PC-3 (cell line): ENCODE measurements around the gene DTD1. TPM values are rescaled to one million over a fixed set of nuclear protein-coding genes. Genes with fewer than 3 reads are reported as not detected.
A peak's percentile ranks its signal among the peaks of the same experiment; 100 is the strongest.

Experiments
- ATAC-seq: fragments of 200-7000 bp; cut with Tn5 transposase; 2 replicates; pipeline ENCODE4 v1.9.1; 2020; ENCODE audit warnings: mild to moderate bottlenecking, moderate library complexity
- BruUV-seq: library from RNA; stranded (reverse); fragments of 400-500 nt; replicated peaks from 2 replicates; lab custom pipeline; 2021; lab: Mats Ljungman, UMichigan
- CTCF ChIA-PET: fragments of 300-600 bp; sonication (Branson Sonifier 250); formaldehyde crosslinking; loops from one replicate; lab custom pipeline; 2022; ENCODE audit warnings: antibody characterized with exemption; lab: Charles Lee
- POLR2A ChIA-PET: fragments of 300-600 bp; sonication (Branson Sonifier 250); formaldehyde crosslinking; loops from one replicate; lab custom pipeline; 2022; ENCODE audit warnings: antibody characterized with exemption; ENCODE audit not compliant: unreplicated experiment; lab: Charles Lee
- DNase-seq: peaks from one replicate; pipeline ENCODE4 v3.0.0-alpha.2; 2015
- H2AFZ ChIP-seq: fragments of 300-600 bp; sonication (generic); 2 replicates; pipeline ENCODE4 v1.6.0; 2016; ENCODE audit warnings: antibody characterized with exemption, low read length
- H3F3A ChIP-seq: fragments of 300-600 bp; sonication (generic); one replicate; pipeline ENCODE4 v1.6.0; 2017; ENCODE audit warnings: antibody characterized with exemption, low read length, control low read depth, mild to moderate bottlenecking; ENCODE audit not compliant: unreplicated experiment
- H3K27ac ChIP-seq: fragments of 300-600 bp; sonication (generic); 2 replicates; pipeline ENCODE4 v1.5.1; 2016; ENCODE audit warnings: mild to moderate bottlenecking, low read length
- H3K27me3 ChIP-seq: fragments of 300-600 bp; sonication (generic); 2 replicates; pipeline ENCODE4 v1.6.1; 2016; ENCODE audit warnings: low read length, mixed read lengths
- H3K36me3 ChIP-seq: fragments of 300-600 bp; sonication (generic); 2 replicates; pipeline ENCODE4 v1.6.1; 2016; ENCODE audit warnings: low read depth, mixed run types, low read length, mixed read lengths
- H3K4me1 ChIP-seq: fragments of 300-600 bp; sonication (generic); 2 replicates; pipeline ENCODE4 v1.5.1; 2016; ENCODE audit warnings: low read length; ENCODE audit not compliant: insufficient read depth
- H3K4me2 ChIP-seq: fragments of 300-600 bp; sonication (generic); 2 replicates; pipeline ENCODE4 v1.6.0; 2016; ENCODE audit warnings: low read length
- H3K4me3 ChIP-seq: fragments of 300-600 bp; sonication (generic); 2 replicates; pipeline ENCODE4 v1.5.1; 2016; ENCODE audit warnings: mild to moderate bottlenecking, low read length, mixed read lengths
- H3K79me2 ChIP-seq: fragments of 300-600 bp; sonication (generic); 2 replicates; pipeline ENCODE4 v1.6.1; 2017; ENCODE audit warnings: low read length, mixed read lengths
- H3K9ac ChIP-seq: fragments of 300-600 bp; sonication (generic); 2 replicates; pipeline ENCODE4 v1.6.0; 2016; ENCODE audit warnings: mild to moderate bottlenecking, low read length
- H3K9me2 ChIP-seq: fragments of 300-600 bp; sonication (generic); replicated peaks from 2 replicates; pipeline ENCODE4 v1.6.1; 2016; ENCODE audit warnings: mixed run types, low read length, mixed read lengths
- H3K9me3 ChIP-seq: fragments of 300-600 bp; sonication (generic); 2 replicates; pipeline ENCODE4 v1.6.1; 2016; ENCODE audit warnings: low read length, mixed read lengths
- H4K20me1 ChIP-seq: fragments of 300-600 bp; sonication (generic); 2 replicates; pipeline ENCODE4 v1.6.1; 2016; ENCODE audit warnings: low read length, mixed read lengths
- CTCF ChIP-seq: fragments of 300-600 bp; sonication (generic); conservative IDR thresholded peaks from 2 replicates; pipeline ENCODE4 v1.5.1; 2017; ENCODE audit warnings: antibody characterized with exemption, low read depth, mild to moderate bottlenecking, low read length
- EZH2 ChIP-seq: fragments of 300-600 bp; sonication (generic); IDR thresholded peaks from one replicate; pipeline ENCODE4 v1.6.1; 2017; ENCODE audit warnings: antibody characterized with exemption, mild to moderate bottlenecking, low read length; ENCODE audit not compliant: unreplicated experiment
- EZH2phosphoT487 ChIP-seq: fragments of 300-600 bp; sonication (generic); IDR thresholded peaks from 2 replicates; pipeline ENCODE4 v1.6.1; 2018; ENCODE audit warnings: mild to moderate bottlenecking, antibody characterized with exemption, low read length, borderline replicate concordance
- intact Hi-C: fragments of 100-400 bp; cut with micrococcal nuclease; formaldehyde crosslinking; loops from 2 replicates; pipeline ENCODE4 v1.9.0; 2023
- total RNA-seq: library from RNA; depleted of rRNA; stranded (reverse); fragments of >200 nt; gene quantifications from 2 replicates; pipeline ENCODE4 v1.2.3, GENCODE V29; 2014

The DTD1 gene
- total RNA-seq, 1 experiment from 2014 or later, result 124 TPM

GRCh38 chr20:18611492-18611891, 23.6 kb downstream of the DTD1 start:
- Histone ChIP-seq H3K79me2 (no peaks in the 10 kb centered on the region), H3F3A (no peaks in the 10 kb centered on the region), H3K4me2 (no peak overlapping the region), H3K36me3 (peaks cover 3% of the 10 kb centered on the region; the same call in 1 of the 2 replicates), H2AFZ (no peak overlapping the region), H4K20me1 (no peaks in the 10 kb centered on the region), H3K9me3 (no peaks in the 10 kb centered on the region), H3K27me3 (no peaks in the 10 kb centered on the region), H3K9ac (no peak overlapping the region), H3K27ac (no peak overlapping the region), H3K9me2 (no peaks in the 10 kb centered on the region), H3K4me1 (peaks cover 8% of the 10 kb centered on the region), H3K4me3 (no peak overlapping the region)
- TF ChIP-seq EZH2, result no peak
- TF ChIP-seq CTCF, result no peak
- no peak for TF ChIP-seq EZH2phosphoT487
- DNase-seq (no peak), ATAC-seq (no peak)
- ChIA-PET CTCF (no interaction called here), POLR2A (no interaction called here)
- intact Hi-C loops, result no loop called here
- no TSS peak for BruUV-seq

GRCh38 chr20:18613553-18613952, 25.7 kb downstream of the DTD1 start:
- Histone ChIP-seq H3K4me1 (peaks cover 8% of the 10 kb centered on the region), H3K4me2 (peak overlapping the region; percentile 30; the same call in 1 of the 2 replicates), H3K27ac (peak overlapping the region; percentile 37), H3K4me3 (no peak overlapping the region), H3K36me3 (peaks cover 6% of the 10 kb centered on the region; the same call in 1 of the 2 replicates), H3K79me2 (no peaks in the 10 kb centered on the region), H3K9me3 (no peaks in the 10 kb centered on the region), H3K27me3 (no peaks in the 10 kb centered on the region), H3F3A (no peaks in the 10 kb centered on the region), H3K9ac (no peak overlapping the region), H4K20me1 (no peaks in the 10 kb centered on the region), H3K9me2 (no peaks in the 10 kb centered on the region), H2AFZ (no peak overlapping the region)
- TF ChIP-seq EZH2, result no peak
- peak; percentile 46; the same call in 1 of the 2 replicates for TF ChIP-seq CTCF
- CTCF ChIA-PET, result no interaction called here
- DNase-seq, result peak; percentile 80
- intact Hi-C loops, result no loop called here
- ATAC-seq, result peak; percentile 91
- no TSS peak for BruUV-seq
- POLR2A ChIA-PET, result no interaction called here

GRCh38 chr20:18614244-18614643, 26.4 kb downstream of the DTD1 start:
- no peak for ATAC-seq
- ChIA-PET POLR2A (no interaction called here), CTCF (no interaction called here)
- no peak overlapping the region for H3K9ac ChIP-seq
- H3K9me2 ChIP-seq, result no peaks in the 10 kb centered on the region
- H3K4me3 ChIP-seq, result no peak overlapping the region
- H3K79me2 ChIP-seq, result no peaks in the 10 kb centered on the region
- H4K20me1 ChIP-seq, result no peaks in the 10 kb centered on the region
- peaks cover 8% of the 10 kb centered on the region for H3K4me1 ChIP-seq
- H3K4me2 ChIP-seq, result no peak overlapping the region
- TF ChIP-seq CTCF (no peak), EZH2 (no peak), EZH2phosphoT487 (no peak)
- intact Hi-C loops, result no loop called here
- no peaks in the 10 kb centered on the region for H3K9me3 ChIP-seq
- peaks cover 6% of the 10 kb centered on the region; the same call in 1 of the 2 replicates for H3K36me3 ChIP-seq
- H3K27ac ChIP-seq, result no peak overlapping the region
- no peak for DNase-seq
- BruUV-seq, result no TSS peak
- H3K27me3 ChIP-seq, result no peaks in the 10 kb centered on the region
- H3F3A ChIP-seq, result no peaks in the 10 kb centered on the region
- no peak overlapping the region for H2AFZ ChIP-seq
